GM23338 (cell line): Measurements from ENCODE around the gene COG1. TPM values are rescaled to one million over a fixed set of nuclear protein-coding genes. Genes with fewer than 3 reads are reported as not detected.

ENCODE experiments used
- ATAC-seq: fragments of 200-7000 bp; cut with Tn5 transposase; 3 replicates; pipeline ENCODE4 v1.9.1; 2020
- DNase-seq: peaks from one replicate; pipeline ENCODE4 v3.0.0-alpha.2; 2015; ENCODE audit warnings: low spot score
- H2AFZ ChIP-seq: fragments of 200-600 bp; sonication (generic); 2 replicates; pipeline ENCODE4 v1.8.0; 2016; ENCODE audit warnings: antibody characterized with exemption, mild to moderate bottlenecking, moderate library complexity
- H3F3A ChIP-seq: fragments of 200-600 bp; sonication (generic); replicated peaks from 2 replicates; pipeline ENCODE4 v1.8.0; 2017; ENCODE audit warnings: antibody characterized with exemption, mixed run types, low read depth
- H3K27ac ChIP-seq: fragments of 200-600 bp; sonication (generic); 2 replicates; pipeline ENCODE4 v1.6.1; 2016; ENCODE audit warnings: low read depth
- H3K27me3 ChIP-seq: fragments of 200-600 bp; sonication (generic); 2 replicates; pipeline ENCODE4 v1.8.0; 2016; ENCODE audit warnings: mild to moderate bottlenecking, mixed run types, moderate library complexity; ENCODE audit not compliant: insufficient read depth
- H3K36me3 ChIP-seq: fragments of 200-600 bp; sonication (generic); 2 replicates; pipeline ENCODE4 v1.8.0; 2016; ENCODE audit warnings: mild to moderate bottlenecking; ENCODE audit not compliant: insufficient read depth
- H3K4me1 ChIP-seq: fragments of 200-600 bp; sonication (generic); 2 replicates; pipeline ENCODE4 v1.8.0; 2016; ENCODE audit warnings: mild to moderate bottlenecking, moderate library complexity; ENCODE audit not compliant: insufficient read depth
- H3K4me2 ChIP-seq: fragments of 200-600 bp; sonication (generic); 2 replicates; pipeline ENCODE4 v1.7.1; 2017; ENCODE audit warnings: mixed run types
- H3K4me3 ChIP-seq: fragments of 200-600 bp; sonication (generic); 2 replicates; pipeline ENCODE4 v1.6.1; 2016; ENCODE audit warnings: mixed run types
- H3K79me2 ChIP-seq: fragments of 200-600 bp; sonication (generic); replicated peaks from 2 replicates; pipeline ENCODE4 v1.8.0; 2017; ENCODE audit warnings: mild to moderate bottlenecking; ENCODE audit not compliant: insufficient read depth
- H3K9me2 ChIP-seq: fragments of 200-600 bp; sonication (generic); 2 replicates; pipeline ENCODE4 v1.8.0; 2017; ENCODE audit not compliant: insufficient read depth
- H4K20me1 ChIP-seq: fragments of 200-600 bp; sonication (generic); replicated peaks from 2 replicates; pipeline ENCODE4 v1.8.0; 2017; ENCODE audit warnings: mild to moderate bottlenecking; ENCODE audit not compliant: insufficient read depth
- H3K27ac Mint-ChIP-seq: 2 replicates; pipeline ENCODE4 v1.8.0; 2020; ENCODE audit warnings: inconsistent platforms, mild to moderate bottlenecking, moderate library complexity, mixed read lengths
- H3K27me3 Mint-ChIP-seq: 3 replicates; pipeline ENCODE4 v1.8.0; 2022; ENCODE audit warnings: low read depth, mild to moderate bottlenecking, moderate library complexity, mixed read lengths, inconsistent platforms; ENCODE audit not compliant: insufficient read depth, poor library complexity
- H3K36me3 Mint-ChIP-seq: 3 replicates; pipeline ENCODE4 v1.8.0; 2021; ENCODE audit warnings: low read depth, mild to moderate bottlenecking, inconsistent platforms, moderate library complexity, mixed read lengths
- H3K4me1 Mint-ChIP-seq: 3 replicates; pipeline ENCODE4 v1.8.0; 2020; ENCODE audit warnings: mild to moderate bottlenecking, inconsistent platforms, mixed read lengths
- H3K4me3 Mint-ChIP-seq: 3 replicates; pipeline ENCODE4 v1.8.0; 2021; ENCODE audit warnings: moderate library complexity, mild to moderate bottlenecking, inconsistent platforms, mixed read lengths
- H3K9me3 Mint-ChIP-seq: 3 replicates; pipeline ENCODE4 v1.8.0; 2020; ENCODE audit warnings: moderate library complexity, mild to moderate bottlenecking, inconsistent platforms, mixed read lengths
- CREB1 ChIP-seq: fragments of 250-450 bp; sonication (Bioruptor Pico); IDR thresholded peaks from 2 replicates; pipeline ENCODE4 v1.5.0; 2020; ENCODE audit warnings: low read depth, mild to moderate bottlenecking, moderate library complexity
- POLR2AphosphoS5 ChIP-seq: IDR thresholded peaks from 2 replicates; pipeline ENCODE4 v1.6.1; 2016; ENCODE audit warnings: antibody characterized with exemption, low read depth
- ZNF462 ChIP-seq: fragments of 250-450 bp; sonication (Bioruptor Pico); IDR thresholded peaks from 2 replicates; pipeline ENCODE4 v1.5.0; 2020; ENCODE audit warnings: mild to moderate bottlenecking, moderate library complexity
- polyA plus RNA-seq: library from polyadenylated mRNA; unstranded; fragments of >200 nt; fragmentation: Nextera tagmentation; extraction: Ambion mirVana; gene quantifications from 2 replicates; pipeline ENCODE4 v1.2.1, GENCODE V29; 2016
- total RNA-seq: library from RNA; depleted of rRNA; stranded (reverse); fragments of >200 nt; shearing (Covaris generic); gene quantifications from 2 replicates; pipeline ENCODE4 v1.2.3, GENCODE V29; 2014
- TF ChIP-seq, protein P1 (sequence below), 2 experiments: fragments of 200-600 bp in 1 of 2; sonication (generic) in 1 of 2; conservative IDR thresholded peaks; 2 replicates each; pipeline versions ENCODE4 v1.5.1 to v1.6.1; 2016 to 2017; ENCODE audit warnings: antibody characterized with exemption in 2 of 2, low read depth in 2 of 2, mild to moderate bottlenecking in 2 of 2, moderate library complexity in 1 of 2

The COG1 gene
- total and polyA plus RNA-seq, 2 experiments from 2014 or later, result 15.0 to 26.1 TPM

- no peak for TF ChIP-seq ZNF462 (CRISPR knock-in tag)
- TF ChIP-seq POLR2AphosphoS5, result no peak
Measured at GRCh38 chr17:73209436-73209835, 16.6 kb downstream of the COG1 start (continued).

DNA sequence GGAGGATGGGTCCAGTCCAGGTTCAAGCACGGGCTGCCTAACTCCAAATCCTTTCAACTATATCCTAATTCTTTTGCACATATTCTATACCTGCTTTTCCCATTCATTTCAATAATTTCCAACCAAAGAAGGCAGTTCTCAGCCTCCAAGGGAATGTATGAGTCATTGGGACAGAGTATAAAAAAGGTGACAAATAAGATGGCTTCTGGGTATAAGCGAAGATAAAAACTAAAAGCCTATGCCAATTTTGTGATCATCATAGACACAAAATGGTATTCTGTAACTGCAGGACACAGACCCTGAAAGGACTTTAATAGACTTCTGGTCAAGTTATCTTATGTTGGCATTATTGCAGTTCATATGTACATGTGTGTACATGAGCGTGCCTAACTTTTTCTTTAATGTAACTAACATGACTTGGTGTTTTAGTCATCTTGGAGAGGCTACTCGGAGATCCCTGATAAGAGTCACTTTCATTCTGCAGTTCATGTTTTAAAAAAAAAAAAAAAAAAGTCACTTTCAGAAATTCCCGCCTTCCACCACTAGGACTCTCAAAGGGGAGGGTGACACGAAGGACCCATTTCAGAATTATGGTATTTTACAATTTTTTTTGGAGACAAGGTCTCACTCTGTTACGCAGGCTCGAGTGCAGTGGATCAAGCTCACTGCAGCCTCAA, 17.3 kb downstream of the COG1 start:
- H3K9me2 ChIP-seq, result no peaks in the 10 kb centered on the region
- peaks cover 52% of the 10 kb centered on the region for H3K79me2 ChIP-seq
- Mint-ChIP-seq H3K27ac (no peak overlapping the region; the same call in 1 of the 2 replicates), H3K4me1 (peaks cover under 1% of the 10 kb centered on the region; the same call in 1 of the 3 replicates), H3K36me3 (peaks cover 53% of the 10 kb centered on the region), H3K4me3 (no peak overlapping the region), H3K9me3 (no peaks in the 10 kb centered on the region; the same call in 2 of the 3 replicates), H3K27me3 (no peaks in the 10 kb centered on the region)
- no peak overlapping the region for H3K4me3 ChIP-seq
- H3K27ac ChIP-seq, result no peak overlapping the region
- no peaks in the 10 kb centered on the region for H3K27me3 ChIP-seq
- peaks cover 28% of the 10 kb centered on the region for H3K36me3 ChIP-seq
- H3F3A ChIP-seq, result peaks cover 3% of the 10 kb centered on the region; the same call in 1 of the 2 replicates
- H3K4me2 ChIP-seq, result no peak overlapping the region
- no peak overlapping the region for H2AFZ ChIP-seq
- no peaks in the 10 kb centered on the region; the same call in 1 of the 2 replicates for H3K4me1 ChIP-seq
- no peak for ATAC-seq
- DNase-seq, result no peak
- TF ChIP-seq CREB1 (CRISPR knock-in tag), result no peak
- TF ChIP-seq, protein P1, sequence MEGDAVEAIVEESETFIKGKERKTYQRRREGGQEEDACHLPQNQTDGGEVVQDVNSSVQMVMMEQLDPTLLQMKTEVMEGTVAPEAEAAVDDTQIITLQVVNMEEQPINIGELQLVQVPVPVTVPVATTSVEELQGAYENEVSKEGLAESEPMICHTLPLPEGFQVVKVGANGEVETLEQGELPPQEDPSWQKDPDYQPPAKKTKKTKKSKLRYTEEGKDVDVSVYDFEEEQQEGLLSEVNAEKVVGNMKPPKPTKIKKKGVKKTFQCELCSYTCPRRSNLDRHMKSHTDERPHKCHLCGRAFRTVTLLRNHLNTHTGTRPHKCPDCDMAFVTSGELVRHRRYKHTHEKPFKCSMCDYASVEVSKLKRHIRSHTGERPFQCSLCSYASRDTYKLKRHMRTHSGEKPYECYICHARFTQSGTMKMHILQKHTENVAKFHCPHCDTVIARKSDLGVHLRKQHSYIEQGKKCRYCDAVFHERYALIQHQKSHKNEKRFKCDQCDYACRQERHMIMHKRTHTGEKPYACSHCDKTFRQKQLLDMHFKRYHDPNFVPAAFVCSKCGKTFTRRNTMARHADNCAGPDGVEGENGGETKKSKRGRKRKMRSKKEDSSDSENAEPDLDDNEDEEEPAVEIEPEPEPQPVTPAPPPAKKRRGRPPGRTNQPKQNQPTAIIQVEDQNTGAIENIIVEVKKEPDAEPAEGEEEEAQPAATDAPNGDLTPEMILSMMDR (conservative IDR thresholded peaks at IDR 0.05; ENCODE audit: low read depth in 2 of 2), result peak in 1 of 2 experiments; percentile 55; a peak in 2 of 4 replicates
- H4K20me1 ChIP-seq, result peaks cover 46% of the 10 kb centered on the region; the same call in 1 of the 2 replicates
